Esophagus squamous epithelium (tissue), 4 donors: Measurements from ENCODE around the gene ZNF726.
"Not testable (repeated sequence)": the region's sequence is repeated elsewhere in the genome, so short reads cannot be mapped to it uniquely, and the experiment has no call there.

Experiments used
- POLR2A ChIP-seq, 4 donors: fragments of 450-650 bp; IDR thresholded peaks; one replicate each; pipeline ENCODE4 v1.6.1; 2017; ENCODE audit warnings: antibody characterized with exemption in 4 of 4, mild to moderate bottlenecking in 4 of 4, moderate library complexity in 3 of 4
- TF ChIP-seq, protein P1 (sequence below), 6 experiments: fragments of 450-650 bp in 4 of 6; fragments of 200-600 bp in 2 of 6; sonication (generic) in 2 of 6; IDR thresholded peaks; one replicate each; pipeline ENCODE4 v1.5.1; 2016 to 2019; ENCODE audit warnings: antibody characterized with exemption in 6 of 6, mild to moderate bottlenecking in 4 of 6, moderate library complexity in 4 of 6

DNA sequence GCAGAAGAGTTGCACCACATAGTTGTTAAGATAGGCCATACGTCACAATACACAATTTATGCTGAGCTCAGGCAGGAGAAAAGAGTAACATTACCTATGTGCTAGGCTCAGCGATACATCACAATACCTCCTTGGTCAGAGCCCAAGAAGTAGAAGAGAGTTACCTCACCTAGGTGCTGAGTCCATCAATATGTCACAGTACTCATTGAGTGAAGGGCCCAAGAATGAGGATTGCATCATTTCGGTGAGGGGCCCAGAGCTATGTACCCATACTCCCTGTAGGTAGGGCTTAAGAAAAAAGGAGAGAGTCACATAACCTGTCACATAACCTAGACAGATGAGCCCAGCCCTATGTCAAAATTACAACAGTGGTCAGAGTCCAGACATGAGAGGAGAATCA lies 62.6 kb downstream of the ZNF726 start:
- TF ChIP-seq, protein P1, sequence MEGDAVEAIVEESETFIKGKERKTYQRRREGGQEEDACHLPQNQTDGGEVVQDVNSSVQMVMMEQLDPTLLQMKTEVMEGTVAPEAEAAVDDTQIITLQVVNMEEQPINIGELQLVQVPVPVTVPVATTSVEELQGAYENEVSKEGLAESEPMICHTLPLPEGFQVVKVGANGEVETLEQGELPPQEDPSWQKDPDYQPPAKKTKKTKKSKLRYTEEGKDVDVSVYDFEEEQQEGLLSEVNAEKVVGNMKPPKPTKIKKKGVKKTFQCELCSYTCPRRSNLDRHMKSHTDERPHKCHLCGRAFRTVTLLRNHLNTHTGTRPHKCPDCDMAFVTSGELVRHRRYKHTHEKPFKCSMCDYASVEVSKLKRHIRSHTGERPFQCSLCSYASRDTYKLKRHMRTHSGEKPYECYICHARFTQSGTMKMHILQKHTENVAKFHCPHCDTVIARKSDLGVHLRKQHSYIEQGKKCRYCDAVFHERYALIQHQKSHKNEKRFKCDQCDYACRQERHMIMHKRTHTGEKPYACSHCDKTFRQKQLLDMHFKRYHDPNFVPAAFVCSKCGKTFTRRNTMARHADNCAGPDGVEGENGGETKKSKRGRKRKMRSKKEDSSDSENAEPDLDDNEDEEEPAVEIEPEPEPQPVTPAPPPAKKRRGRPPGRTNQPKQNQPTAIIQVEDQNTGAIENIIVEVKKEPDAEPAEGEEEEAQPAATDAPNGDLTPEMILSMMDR (IDR thresholded peaks at IDR 0.05), result not testable (repeated sequence)
- TF ChIP-seq POLR2A (IDR thresholded peaks at IDR 0.05), result not testable (repeated sequence)
